Right kidney (tissue), 1 donor: ENCODE data around the gene C1orf122.

Experiments
- DNase-seq: peaks from one replicate; pipeline ENCODE4 v3.0.0-alpha.2; 2016

Gene C1orf122

GRCh38 chr1:37794372-37795339 is 12.9 kb upstream of the C1orf122 start:
- DNase-seq, result peak; percentile 3

- DNase-seq, result peak; percentile 49
Measured at GRCh38 chr1:37795340-37796125, 12.1 kb upstream of the C1orf122 start.

DNA sequence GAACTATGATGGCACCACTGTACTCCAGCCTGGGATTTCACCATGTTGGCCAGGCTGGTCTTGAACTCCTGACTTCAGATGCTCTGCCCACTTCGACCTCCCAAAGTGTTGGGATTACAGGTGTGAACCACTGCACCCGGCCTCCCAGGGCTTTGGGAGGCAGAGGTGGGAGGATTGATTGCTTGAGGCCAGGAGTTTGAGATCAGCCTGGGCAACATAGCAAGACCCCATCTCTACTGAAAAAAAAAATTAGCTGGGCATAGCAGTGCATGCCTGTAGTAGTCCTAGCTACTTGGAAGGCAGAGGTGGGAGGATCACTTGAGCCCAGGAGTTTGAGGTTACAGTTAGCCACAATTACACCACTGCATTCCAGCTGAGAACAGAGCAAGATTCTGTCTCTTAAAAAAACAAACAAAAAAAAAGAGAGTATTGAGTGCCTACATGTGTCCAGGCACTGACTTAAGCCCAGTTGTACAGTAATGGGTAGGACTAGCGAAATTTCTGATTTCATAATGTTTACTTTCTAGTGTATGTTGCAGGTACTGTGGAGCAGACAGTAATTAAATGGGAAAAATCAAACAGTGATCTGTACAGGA is 9.7 kb upstream of the C1orf122 start:
- no peak for DNase-seq

GRCh38 chr1:37802439-37802838 is 5.2 kb upstream of the C1orf122 start:
- no peak for DNase-seq

- DNase-seq, result no peak
Measured at GRCh38 chr1:37807220-37807554, 403 bp upstream of the C1orf122 start.

- peak; percentile 71 for DNase-seq
Measured at GRCh38 chr1:37808369-37809319, 1.1 kb downstream of the C1orf122 start.

DNA sequence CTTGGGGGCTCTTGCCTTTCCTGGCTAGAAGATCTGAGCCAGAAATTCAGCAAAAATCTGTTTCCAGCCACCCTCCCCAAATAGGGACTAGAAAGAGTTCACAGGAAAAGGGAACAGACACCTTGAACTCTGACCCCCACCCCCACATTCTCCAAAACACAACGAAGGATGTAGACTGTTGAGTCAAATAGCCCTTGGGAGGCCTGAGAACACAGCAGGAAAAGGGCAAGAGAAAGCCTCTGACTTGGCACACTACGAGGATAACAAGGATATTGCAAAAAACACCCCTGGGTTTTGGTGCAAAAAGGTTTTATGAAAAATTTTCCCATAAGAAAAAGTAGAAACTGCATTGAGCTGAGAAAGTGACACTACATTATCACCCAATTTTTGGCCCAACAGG is 2.4 kb downstream of the C1orf122 start:
- no peak for DNase-seq

GRCh38 chr1:37811027-37811655 is 3.6 kb downstream of the C1orf122 start:
- peak; percentile 34 for DNase-seq

DNA sequence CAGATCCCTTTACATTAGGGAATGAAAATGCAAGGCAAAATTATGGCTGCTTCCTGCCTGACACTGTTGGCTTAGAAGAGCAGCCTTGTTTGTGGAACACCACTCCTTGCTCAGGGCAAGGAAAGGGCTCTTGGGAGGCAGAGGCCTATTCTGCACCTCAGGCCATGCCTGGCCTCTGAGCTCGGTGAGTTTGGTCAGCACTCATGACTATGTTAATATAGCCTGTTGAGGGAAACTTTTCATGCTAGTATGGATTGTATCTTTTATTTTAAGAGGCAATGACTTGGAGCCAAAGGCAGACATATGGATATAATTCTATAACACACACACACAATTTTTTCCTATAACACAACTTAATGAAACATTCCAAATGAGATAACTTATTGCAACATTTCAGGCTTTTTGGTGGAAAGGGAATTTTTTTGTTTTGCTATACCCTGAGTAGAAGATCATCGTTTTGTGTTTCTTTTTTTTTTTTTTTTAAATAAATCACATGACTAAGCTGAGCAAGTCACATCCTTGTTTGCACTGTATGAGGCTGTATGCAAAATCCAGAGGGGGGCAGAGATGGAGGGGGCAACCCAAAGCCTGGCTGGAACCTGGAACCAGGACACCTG is 6.0 kb downstream of the C1orf122 start:
- no peak for DNase-seq

GRCh38 chr1:37814252-37814651 is 6.7 kb downstream of the C1orf122 start:
- DNase-seq, result no peak

DNA sequence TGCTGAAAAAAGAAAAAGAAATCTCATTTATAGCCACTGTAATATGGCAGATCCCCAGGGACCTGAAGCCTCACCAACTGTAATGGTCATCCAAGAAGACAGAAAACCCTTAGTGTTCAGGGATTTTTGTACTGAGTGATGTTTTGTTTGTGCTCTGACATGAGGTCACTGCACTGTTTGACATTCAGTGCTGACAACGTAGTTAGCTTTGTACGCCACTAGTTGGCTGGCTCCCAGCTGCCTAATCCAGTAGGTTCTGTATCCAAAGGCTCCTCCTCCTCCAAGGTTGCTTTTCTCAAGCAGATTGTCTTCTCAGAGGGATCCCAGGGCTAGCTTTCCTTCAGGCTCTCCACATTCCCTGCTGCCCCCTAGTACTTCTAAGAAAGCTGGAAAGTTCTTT is 9.9 kb downstream of the C1orf122 start:
- no peak for DNase-seq

DNA sequence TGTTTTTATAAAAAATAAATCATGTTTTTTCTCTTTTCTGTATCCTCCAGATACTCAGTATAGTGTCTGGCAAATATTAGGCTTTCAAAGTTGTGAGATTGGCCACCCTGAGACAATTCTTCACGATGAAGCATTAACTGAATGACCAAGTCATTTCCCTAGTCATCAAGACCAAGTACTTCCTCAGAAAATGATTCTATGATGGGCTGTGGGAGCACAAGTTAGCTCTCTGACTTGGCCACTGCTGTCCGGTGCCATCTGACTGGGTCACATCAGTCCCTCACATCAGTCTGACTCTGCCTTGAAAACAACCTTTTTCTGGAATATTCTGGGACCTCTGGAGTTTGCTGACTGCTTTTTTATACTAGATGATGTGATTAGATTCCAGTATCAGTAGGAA is 13.9 kb downstream of the C1orf122 start:
- no peak for DNase-seq

DNA sequence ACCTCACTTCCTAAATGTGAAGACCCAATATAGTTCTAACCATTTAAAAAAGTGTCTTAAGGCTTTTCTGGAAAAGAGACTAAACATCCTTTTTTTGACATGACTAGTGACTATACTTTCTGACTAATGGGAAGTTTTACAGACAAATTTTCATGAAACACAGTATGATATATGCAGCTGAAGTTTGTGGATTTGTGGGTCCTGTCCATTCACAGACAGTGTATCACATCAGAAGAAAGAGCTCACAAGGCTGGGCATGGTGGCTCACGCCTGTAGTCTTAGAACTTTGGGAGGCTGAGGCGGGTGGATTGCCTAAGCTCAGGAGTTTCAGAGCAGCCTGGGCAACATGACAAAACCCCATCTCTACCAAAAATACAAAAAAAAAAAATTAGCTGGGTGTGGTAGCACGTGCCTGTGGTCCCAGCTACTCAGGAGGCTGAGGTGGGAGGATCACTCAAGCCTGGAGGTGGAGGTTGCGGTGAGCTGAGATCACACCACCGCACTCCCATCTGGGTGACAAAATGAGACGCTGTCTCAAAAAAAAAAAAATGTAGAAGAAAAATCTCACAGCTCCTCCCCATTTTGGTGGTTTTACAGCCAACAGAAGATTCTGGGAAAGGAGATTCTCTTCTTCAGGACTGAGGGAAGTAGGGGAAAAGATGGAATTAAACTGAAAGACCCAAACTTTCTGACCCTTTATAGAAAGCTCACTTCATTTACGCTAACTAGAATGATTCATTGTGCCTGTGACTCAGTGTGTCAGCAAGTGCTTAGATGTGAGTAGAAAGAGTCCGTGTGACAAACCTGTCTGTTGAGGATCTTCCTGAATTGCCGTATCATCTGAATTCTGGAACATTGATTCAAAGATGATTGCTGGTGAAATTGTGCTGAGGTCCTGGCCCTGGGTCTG is 15.6 kb downstream of the C1orf122 start:
- DNase-seq, result no peak

GRCh38 chr1:37824001-37824400 is 16.4 kb downstream of the C1orf122 start:
- no peak for DNase-seq

- DNase-seq, result no peak
Measured at GRCh38 chr1:37825506-37825905, 17.9 kb downstream of the C1orf122 start.

DNA sequence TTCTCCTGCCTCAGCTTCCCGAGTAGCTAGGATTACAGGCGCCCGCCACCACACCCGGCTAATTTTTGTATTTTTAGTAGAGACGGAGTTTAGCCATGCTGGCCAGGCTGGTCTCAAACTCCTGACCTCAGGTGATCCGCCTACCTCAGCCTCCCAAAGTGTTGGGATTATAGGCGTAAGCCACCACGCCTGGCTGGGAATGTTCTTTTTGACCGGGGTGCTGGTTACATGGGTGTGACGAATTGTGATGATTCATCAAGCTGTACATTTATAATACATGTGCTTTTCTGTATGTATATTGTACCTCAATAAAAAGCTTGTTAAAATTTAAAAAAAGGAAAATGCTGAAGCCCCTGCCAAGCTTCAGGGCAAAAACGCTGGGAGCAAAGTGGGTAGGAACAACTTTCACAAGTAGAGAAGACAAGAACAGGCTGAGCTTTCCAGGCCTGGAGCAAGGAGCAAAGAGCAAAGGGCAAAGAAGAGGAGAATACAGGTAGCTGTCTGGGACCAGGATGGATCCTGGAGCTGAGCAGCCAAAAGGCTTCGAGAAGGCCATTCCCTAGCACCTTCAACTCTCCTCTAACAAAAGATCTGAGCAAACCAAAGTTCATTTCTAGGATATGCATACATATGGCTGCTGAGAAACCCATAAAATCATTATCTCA is 21.0 kb downstream of the C1orf122 start:
- DNase-seq, result no peak

DNA sequence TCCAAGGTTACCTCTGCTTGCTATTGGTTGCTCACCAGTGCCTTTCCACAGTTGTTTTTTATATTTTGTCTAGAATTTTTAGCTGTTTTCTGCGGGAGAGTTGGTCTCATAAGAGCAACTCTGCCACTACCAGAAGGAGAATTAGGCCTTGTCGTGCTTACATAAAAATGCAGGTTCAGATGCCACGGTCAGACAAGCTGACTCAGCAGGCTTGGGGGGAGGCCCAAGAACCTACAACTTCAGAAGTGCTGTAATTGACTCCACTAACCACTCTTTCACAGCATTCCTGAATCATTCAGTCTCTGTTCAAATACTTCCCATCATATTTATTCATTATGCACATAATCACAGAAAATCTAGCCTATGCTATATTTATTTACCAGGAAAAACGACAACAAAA is 23.5 kb downstream of the C1orf122 start:
- DNase-seq, result no peak

DNA sequence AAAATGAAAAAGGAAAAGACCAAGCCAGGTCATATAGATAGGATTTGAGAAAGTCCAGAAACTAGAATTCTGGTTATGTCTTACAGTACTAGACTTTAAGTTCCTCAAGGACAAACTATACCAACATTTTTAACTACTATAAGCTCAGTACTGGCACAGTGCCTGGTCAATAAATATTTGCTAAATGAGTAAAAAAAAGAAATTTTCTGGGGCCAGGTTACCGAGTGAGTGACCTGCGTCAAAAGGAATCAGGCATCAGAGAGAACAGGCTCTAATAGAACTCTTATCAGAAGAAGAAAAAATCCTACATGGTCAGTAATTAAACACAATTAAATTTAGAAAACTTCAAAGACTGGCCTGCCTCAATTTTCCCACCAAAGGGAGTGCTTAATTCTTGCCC is 24.2 kb downstream of the C1orf122 start:
- no peak for DNase-seq

DNA sequence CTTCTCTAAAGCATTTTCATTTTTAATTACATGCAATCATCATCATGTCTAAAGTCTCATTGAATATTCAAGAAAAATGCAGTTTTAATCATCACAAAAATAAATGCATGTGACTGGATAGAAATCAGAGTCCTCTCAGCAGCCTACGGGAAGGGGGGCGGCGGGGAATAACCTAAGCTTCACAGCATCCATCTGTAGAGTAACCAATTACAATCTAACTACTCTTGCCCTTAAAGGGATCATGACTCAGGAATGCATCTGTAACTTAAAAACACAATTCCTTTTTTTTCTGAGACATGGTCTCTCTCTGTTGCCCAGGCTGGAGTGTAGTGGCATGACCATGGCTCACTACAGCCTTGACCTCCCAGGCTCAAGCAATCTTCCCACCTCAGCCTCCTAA is 29.2 kb downstream of the C1orf122 start:
- no peak for DNase-seq
